ENCODE data around the gene PGLYRP4. TPM values are rescaled to one million over a fixed set of nuclear protein-coding genes. Genes with fewer than 3 reads are reported as not detected.

PGLYRP4 gene, protein sequence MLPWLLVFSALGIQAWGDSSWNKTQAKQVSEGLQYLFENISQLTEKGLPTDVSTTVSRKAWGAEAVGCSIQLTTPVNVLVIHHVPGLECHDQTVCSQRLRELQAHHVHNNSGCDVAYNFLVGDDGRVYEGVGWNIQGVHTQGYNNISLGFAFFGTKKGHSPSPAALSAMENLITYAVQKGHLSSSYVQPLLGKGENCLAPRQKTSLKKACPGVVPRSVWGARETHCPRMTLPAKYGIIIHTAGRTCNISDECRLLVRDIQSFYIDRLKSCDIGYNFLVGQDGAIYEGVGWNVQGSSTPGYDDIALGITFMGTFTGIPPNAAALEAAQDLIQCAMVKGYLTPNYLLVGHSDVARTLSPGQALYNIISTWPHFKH
- polyA plus RNA-seq: not detected

DNA sequence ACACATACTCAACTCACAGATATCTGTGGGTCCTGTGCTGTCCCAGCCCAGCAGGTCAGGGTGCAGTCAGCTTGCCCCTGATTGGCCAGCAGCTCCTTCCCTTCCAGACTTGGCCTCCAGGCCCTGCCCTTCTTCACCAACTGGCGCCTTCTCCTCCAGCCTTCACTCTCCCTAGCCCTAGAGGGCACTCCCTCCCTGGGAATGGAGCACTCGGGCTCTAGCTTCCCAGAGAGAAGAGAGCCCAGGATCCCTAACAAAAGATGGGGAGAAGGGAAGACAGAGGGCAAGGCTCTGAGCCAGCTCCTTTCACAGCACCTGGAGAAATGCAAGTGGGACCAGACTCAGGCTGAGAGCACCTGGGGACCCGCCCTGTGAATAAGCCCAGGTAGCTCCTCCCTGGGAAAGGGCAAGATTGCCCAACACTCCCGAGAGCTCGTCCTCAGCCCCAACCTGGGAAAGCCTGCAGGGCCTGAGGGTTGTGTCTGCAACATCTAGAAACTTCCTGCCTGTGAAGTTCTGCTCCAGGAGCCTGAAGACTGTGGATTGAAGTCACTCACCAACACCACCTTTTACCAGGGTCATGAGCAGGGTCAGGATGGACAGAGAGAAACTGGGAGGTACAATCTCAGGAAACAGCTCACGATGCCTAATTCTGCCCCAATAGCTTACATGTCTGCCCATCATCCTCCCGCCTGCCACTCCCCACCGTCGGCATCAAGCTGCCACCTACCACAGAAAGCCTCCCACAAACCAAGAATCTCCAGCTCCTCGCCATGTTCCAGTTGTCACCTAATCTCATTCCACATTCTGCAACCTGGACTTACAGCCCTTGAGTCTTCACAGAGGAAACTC, at the start of gene PGLYRP4:
Gene PGLYRP4 (minus strand): TSS at position 331 of the 852 bp plus-strand sequence. CDS start 909 bp downstream, outside the sequence.
- Mint-ChIP-seq H3K4me3 (no peak within 1 kb of the TSS), H3K36me3 (no peaks in the 10 kb centered on the region), H3K4me1 (peaks cover 15 to 17% of the 10 kb centered on the region in 2 donors), H3K9me3 (no peaks in the 10 kb centered on the region), H3K27me3 (ENCODE audit: low read depth in 3 of 3) (peaks cover 15 to 17% (median 15%) of the 10 kb centered on the region in 3 donors), H3K27ac (no peak within 1 kb of the TSS)
- no peak for DNase-seq

DNA sequence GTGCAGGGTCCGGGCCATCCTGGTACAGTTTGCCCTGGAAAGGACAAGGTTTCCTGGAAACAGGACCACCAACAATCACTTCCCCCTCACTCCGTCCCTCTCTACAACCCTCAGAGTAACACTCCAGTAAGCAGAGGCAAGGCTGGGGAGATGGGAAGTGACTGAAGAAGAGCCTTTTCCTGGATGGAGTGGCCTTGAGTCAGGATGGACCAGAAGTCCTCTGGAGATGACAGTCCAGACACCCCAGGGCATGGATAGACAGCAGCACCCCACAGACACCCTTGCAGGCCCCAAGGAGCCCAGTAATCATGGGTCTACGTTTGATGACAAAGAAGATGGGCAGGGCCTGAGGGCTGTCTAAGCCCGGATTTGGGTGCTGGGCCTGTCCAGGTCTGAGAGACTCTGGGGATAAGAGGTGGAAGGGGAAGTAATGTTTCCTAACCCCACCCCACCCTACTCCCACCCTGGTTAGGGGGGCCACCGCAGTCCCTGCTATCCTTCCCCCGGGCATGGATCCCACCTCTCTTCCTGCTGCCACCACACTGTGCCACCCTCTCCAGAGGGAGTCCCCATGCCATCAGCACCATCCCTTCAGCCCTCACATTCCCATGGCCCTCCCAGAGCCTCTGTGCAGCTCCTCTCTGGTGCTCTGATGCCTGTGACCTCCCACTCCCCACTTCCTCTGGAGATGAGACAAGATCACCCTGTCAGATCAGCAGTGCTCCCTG, 49.4 kb upstream of the PGLYRP4 start:
- Mint-ChIP-seq H3K27ac (no peak overlapping the region), H3K27me3 (ENCODE audit: low read depth in 3 of 3) (peaks cover 0 to 11% (median 4%) of the 10 kb centered on the region in 3 donors), H3K9me3 (no peaks in the 10 kb centered on the region), H3K36me3 (no peaks in the 10 kb centered on the region), H3K4me1 (no peaks in the 10 kb centered on the region), H3K4me3 (no peak overlapping the region)
- DNase-seq: no peak

DNA sequence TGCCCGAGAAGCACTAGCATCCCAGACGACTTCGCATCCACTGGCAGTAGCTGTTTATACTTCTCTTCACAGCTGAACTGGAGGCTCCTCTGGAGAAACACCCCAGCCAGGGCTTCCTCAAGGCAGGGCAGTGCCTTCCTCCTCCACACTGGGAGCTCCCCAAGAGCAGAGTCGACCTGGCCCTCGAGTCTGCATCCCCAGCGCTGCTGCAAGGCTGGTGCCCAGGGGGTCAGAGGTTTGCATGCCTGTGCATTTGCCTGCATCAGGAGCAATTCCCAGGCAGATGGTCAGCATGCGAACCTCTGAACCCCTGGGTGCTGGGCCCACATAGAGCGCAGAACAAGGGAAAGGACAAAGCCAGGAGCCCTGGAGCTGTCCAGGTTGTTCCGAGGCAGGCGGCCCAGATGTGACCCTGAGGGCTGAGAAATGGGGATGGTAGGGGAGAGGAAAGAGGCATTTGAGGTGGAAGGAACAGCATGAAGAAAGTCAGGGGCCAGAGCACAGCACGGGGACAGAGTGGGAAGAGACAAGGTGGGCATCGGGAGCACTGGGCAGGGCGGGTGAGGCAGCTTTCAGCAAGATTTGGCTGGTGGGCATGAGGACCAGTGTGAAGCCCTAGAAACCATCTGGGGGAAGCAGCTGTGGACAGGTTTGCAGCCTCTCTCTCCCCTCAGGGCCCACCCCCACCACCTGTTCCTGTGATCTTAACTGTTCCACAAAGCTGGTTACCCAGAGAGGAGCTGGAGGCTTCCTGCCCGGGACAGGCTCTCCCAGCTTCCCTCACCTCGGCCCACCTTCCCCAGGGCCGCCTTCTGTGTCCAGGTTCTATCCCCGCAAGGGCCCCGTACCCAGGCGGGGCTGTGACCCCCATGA, 48.6 kb upstream of the PGLYRP4 start:
- H3K9me3 Mint-ChIP-seq: no peaks in the 10 kb centered on the region
- no peak for DNase-seq
- no peaks in the 10 kb centered on the region for H3K36me3 Mint-ChIP-seq
- no peaks in the 10 kb centered on the region for H3K4me1 Mint-ChIP-seq
- H3K27ac Mint-ChIP-seq: no peak overlapping the region
- no peak overlapping the region for H3K4me3 Mint-ChIP-seq
- H3K27me3 Mint-ChIP-seq (ENCODE audit: low read depth in 3 of 3): peaks cover 0 to 11% (median 4%) of the 10 kb centered on the region in 3 donors

DNA sequence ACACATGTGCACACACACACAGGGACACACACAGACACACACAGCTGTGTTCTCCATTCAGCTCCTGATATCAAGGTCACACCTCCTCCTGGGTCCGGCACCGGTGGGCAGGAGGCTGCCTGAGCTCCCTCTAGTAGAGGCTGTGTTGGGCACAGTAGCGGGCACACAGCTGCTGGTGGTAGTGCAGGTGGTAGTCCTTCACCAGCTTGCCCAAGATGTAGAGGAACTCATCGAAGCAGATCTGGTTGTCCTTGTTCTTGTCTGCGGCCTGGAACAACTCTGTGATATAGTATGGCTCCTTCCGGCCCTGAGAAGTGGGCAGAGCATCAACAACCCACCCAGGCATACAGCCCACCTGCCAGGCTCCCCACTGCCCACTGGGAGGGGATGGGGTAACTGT, 47.8 kb upstream of the PGLYRP4 start:
- no peak overlapping the region for H3K4me3 Mint-ChIP-seq
- H3K9me3 Mint-ChIP-seq: no peaks in the 10 kb centered on the region
- H3K36me3 Mint-ChIP-seq: no peaks in the 10 kb centered on the region
- H3K27ac Mint-ChIP-seq: no peak overlapping the region
- H3K27me3 Mint-ChIP-seq (ENCODE audit: low read depth in 3 of 3): peaks cover 0 to 11% (median 4%) of the 10 kb centered on the region in 3 donors
- no peak for DNase-seq
- H3K4me1 Mint-ChIP-seq: no peaks in the 10 kb centered on the region

DNA sequence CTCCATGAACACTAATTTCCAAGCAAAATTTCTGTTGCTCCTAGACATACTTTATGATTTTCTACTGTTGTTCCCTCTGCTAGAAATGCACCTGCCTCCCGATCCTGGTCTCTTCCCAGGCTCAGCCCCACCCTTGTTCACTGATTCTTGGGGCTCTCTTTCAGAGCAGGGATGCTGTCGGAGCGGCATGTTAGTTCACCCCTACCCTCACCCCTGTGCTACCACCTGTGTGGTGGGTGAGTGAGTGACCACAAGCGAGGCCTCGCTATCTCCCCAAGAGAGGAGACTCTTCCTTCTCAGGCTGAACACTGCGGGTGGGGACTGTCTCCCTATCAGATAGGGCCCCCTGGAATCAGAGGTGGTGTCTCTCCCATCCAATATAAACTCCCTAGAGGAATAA, 47.1 kb upstream of the PGLYRP4 start:
- H3K36me3 Mint-ChIP-seq: no peaks in the 10 kb centered on the region
- no peak for DNase-seq
- H3K9me3 Mint-ChIP-seq: no peaks in the 10 kb centered on the region
- no peaks in the 10 kb centered on the region for H3K4me1 Mint-ChIP-seq
- H3K27me3 Mint-ChIP-seq (ENCODE audit: low read depth in 3 of 3): peaks cover under 1 to 11% (median 4%) of the 10 kb centered on the region in 3 donors
- H3K4me3 Mint-ChIP-seq: no peak overlapping the region
- H3K27ac Mint-ChIP-seq: no peak overlapping the region

DNA sequence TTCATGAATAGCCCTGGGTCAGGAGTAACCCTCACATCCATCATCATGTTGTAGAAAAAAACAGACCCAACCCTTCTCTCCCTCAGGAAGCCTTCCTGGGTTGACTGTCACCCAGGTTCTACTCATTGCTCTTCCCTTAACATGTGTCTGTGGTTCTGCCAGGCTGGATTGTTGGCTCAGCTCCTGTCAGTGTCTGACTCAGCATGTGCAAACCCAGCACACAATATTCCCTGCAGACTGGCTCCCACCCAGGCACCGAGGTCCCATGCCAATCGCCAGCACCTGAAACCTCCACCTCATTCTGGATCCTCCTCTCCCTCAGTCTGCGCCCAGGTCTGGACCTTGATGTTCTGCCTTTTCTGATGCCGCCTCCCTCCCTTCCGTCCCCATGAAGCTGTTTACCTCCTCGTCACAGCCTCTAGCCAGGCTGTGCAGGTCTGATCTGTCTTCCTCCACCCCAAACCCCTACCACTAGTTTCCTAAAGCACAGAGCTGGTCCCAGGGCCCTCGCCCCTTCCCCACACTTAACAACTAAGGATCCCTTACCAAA, 46.6 kb upstream of the PGLYRP4 start:
- Mint-ChIP-seq H3K27me3 (ENCODE audit: low read depth in 3 of 3) (peaks cover 2 to 11% (median 4%) of the 10 kb centered on the region in 3 donors), H3K4me1 (no peaks in the 10 kb centered on the region), H3K4me3 (no peak overlapping the region), H3K36me3 (no peaks in the 10 kb centered on the region), H3K9me3 (no peaks in the 10 kb centered on the region), H3K27ac (no peak overlapping the region)
- no peak for DNase-seq

DNA sequence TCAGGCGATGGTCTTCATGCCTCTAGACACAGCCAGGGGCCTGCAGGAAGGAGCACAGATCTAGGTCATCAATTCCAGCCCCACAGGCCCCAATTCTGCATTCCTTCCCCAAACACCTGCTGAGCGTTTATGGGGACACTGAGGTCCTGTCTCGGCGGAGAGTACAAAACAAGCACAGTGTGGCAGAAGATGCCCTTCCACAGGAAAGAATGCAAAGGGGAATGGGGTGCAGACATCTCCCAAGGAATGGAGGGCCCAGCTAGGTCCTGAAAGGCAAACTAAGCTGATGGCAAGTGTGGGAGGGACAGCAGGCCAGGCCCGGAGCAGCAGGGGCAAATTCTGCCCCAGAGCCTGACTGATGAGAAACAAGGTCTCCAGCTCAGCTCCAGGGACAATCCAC, 45.8 kb upstream of the PGLYRP4 start:
- Mint-ChIP-seq H3K27me3 (ENCODE audit: low read depth in 3 of 3) (peaks cover 4 to 11% (median 4%) of the 10 kb centered on the region in 3 donors), H3K9me3 (no peaks in the 10 kb centered on the region), H3K4me3 (no peak overlapping the region), H3K36me3 (no peaks in the 10 kb centered on the region), H3K27ac (no peak overlapping the region), H3K4me1 (no peaks in the 10 kb centered on the region)
- DNase-seq: no peak

DNA sequence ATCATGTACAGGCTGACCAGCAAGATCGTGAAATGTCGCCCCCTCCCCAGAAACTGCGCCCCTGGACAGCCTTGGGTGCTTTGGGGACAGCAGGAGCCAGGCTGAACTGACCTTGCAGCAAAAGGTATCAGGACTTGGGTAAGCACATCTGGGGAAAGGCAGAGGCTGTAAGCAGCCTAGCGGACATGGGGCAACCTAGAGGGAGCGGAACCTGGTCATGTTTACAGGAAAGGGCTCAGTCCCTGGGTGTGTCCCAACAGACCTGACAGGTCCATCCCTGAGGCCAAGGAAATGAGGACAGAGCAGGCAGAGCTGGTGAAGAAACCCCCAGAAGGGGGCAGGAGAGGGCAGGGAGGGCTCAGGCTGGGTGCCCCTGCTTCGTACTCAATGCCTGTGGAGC, 45.3 kb upstream of the PGLYRP4 start:
- H3K9me3 Mint-ChIP-seq: no peaks in the 10 kb centered on the region
- H3K4me1 Mint-ChIP-seq: no peaks in the 10 kb centered on the region
- DNase-seq: no peak
- no peak overlapping the region for H3K4me3 Mint-ChIP-seq
- H3K27ac Mint-ChIP-seq: no peak overlapping the region
- no peaks in the 10 kb centered on the region for H3K36me3 Mint-ChIP-seq
- H3K27me3 Mint-ChIP-seq (ENCODE audit: low read depth in 3 of 3): peaks cover 4 to 13% (median 4%) of the 10 kb centered on the region in 3 donors

DNA sequence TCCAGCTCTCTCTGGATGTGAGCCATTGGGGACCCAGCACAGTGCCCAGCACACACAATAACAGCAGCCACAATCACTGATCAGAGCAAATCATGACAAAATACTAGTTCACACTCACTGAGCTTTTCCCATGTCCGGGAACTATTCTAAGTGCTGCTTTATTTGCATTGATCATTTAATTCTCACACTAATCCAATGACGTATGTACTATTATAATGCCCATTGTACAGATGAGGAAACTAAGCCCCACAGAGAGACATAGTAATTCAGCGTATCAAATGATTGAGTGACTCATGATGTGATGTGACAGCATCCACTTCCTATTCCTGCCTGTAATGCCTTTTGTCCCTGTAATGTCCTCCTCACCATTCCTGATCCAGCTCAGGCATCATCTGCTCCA, 44.2 kb upstream of the PGLYRP4 start:
- peaks cover 2 to 13% (median 4%) of the 10 kb centered on the region in 3 donors for H3K27me3 Mint-ChIP-seq (ENCODE audit: low read depth in 3 of 3)
- DNase-seq: no peak
- H3K9me3 Mint-ChIP-seq: no peaks in the 10 kb centered on the region

DNA sequence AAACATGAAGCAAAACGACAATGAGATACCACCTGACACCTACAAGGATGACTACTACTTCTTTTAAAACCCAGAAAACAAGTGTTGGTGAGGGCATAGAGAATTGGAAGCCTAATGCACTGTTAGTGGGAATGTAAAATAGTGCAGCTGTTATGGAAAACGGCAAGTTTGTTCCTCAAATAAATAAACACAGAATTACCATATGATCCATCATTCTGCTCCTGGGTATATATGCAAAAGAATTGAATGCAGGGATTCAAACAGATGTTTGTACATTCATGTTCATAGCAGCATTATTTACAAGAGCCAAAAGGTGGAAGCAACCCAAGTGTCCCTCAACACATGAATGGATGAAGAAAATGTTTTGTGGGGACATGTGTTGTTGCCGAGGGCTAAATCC, 43.6 kb upstream of the PGLYRP4 start:
- Mint-ChIP-seq H3K36me3 (no peaks in the 10 kb centered on the region), H3K27ac (no peak overlapping the region), H3K4me1 (no peaks in the 10 kb centered on the region)

More for the DNA sequence above, 44.2 kb upstream of the PGLYRP4 start:
- Mint-ChIP-seq H3K36me3 (no peaks in the 10 kb centered on the region), H3K4me1 (no peaks in the 10 kb centered on the region), H3K4me3 (no peak overlapping the region), H3K27ac (no peak overlapping the region)

DNA sequence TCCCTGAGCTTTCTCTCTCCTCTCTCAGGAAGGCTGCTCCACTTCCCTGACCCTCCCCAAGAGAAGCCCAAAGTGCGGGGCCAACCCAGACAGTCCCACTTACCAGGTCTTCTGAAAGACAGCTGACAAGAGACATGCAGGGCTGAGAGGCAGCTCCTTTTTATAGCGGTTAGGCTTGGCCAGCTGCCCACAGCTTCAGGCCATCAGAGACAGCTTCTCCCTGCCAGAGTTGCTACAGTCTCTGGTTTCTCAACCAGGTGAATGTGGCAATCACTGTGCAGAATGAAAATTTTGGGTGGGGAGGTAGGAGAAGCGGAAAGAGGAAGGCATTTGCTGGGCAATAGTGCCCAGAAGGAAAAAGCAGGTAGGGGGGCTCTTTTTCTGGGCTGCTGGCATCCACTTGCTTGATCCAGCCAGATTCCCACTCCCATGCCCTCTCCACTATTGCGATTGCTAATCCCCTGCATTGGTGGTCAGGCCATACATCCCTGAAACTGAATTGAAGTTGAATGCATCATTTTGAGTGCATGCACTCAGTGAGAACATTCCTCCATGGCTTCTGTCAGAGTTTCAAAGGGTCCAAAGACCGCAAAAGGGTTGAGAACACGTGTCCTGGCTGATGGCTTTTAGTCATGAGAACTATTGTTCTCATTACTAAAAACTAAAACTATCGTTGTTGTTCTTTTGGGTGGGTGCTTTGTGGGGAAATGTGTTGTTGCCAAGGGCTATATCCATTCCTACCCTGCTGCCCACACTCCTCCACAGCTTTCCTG, 42.5 kb upstream of the PGLYRP4 start, which contains the start of gene S100A8:
Gene S100A8 (minus strand): TSS at position 136 of the 773 bp plus-strand sequence. CDS start 538 bp downstream, outside the sequence.
- Mint-ChIP-seq H3K4me1 (no peaks in the 10 kb centered on the region), H3K36me3 (no peaks in the 10 kb centered on the region), H3K27ac (no peak within 1 kb of the TSS), H3K9me3 (no peaks in the 10 kb centered on the region), H3K4me3 (no peak within 1 kb of the TSS), H3K27me3 (ENCODE audit: low read depth in 3 of 3) (peaks cover 2 to 11% (median 4%) of the 10 kb centered on the region in 3 donors)
- DNase-seq: no peak

More for the DNA sequence above, 43.6 kb upstream of the PGLYRP4 start:
- DNase-seq: no peak
- H3K27me3 Mint-ChIP-seq (ENCODE audit: low read depth in 3 of 3): peaks cover 2 to 12% (median 4%) of the 10 kb centered on the region in 3 donors
- H3K9me3 Mint-ChIP-seq: no peaks in the 10 kb centered on the region
- no peak overlapping the region for H3K4me3 Mint-ChIP-seq
